ENCODE results near the gene DCAF4L1.

- TF ChIP-seq POLR2A (IDR thresholded peaks at IDR 0.05), result no peak
- TF ChIP-seq CTCF (IDR thresholded peaks at IDR 0.05), result no peak
These were observed 48.6 kb upstream of the DCAF4L1 start for GRCh38 chr4:41932988-41933387.
